ENCODE results near the gene AMHR2.
"Not testable (repeated sequence)": the region's sequence is repeated elsewhere in the genome, so short reads cannot be mapped to it uniquely, and the experiment has no call there.

Gene AMHR2

GRCh38 chr12:53414756-53415417 lies 8.8 kb upstream of the AMHR2 start:
- CTCF ChIA-PET = interaction anchor here (0.6 to 2.0 kb wide), 2 partner anchors 62 to 94 kb away, joined by 4 to 7 read pairs; no protein-coding TSS in a partner anchor
- no peak overlapping the region for H3K27ac ChIP-seq
- POLR2A ChIA-PET (ENCODE audit: low non-redundant PET) = no interaction called here

GRCh38 chr12:53415752-53416389 lies 7.8 kb upstream of the AMHR2 start:
- POLR2A ChIA-PET (ENCODE audit: low non-redundant PET); DNase-seq (ENCODE audit: low spot score); H3K27ac ChIP-seq: not testable (repeated sequence)
- CTCF ChIA-PET = interaction anchor here (2.0 kb wide), 1 partner anchor 63 kb away, joined by 7 read pairs; no protein-coding TSS in a partner anchor

More at GRCh38 chr12:53414756-53415417, 8.8 kb upstream of the AMHR2 start:
- no peak for TF ChIP-seq CTCF (conservative IDR thresholded peaks at IDR 0.05; ENCODE audit: low read depth)
- DNase-seq (ENCODE audit: low spot score) = no peak

GRCh38 chr12:53417291-53417816 lies 6.3 kb upstream of the AMHR2 start:
- POLR2A ChIA-PET (ENCODE audit: low non-redundant PET) = interaction anchor here (0.6 to 0.7 kb wide), 2 partner anchors 38 to 72 kb away, joined by 3 to 4 read pairs; no protein-coding TSS in a partner anchor
- CTCF ChIA-PET = interaction anchor here (0.6 to 1.0 kb wide), 3 partner anchors 23 to 65 kb away, joined by 3 to 8 read pairs (median 4); no protein-coding TSS in a partner anchor
- H3K27ac ChIP-seq; DNase-seq (ENCODE audit: low spot score): not testable (repeated sequence)

- H3K27ac ChIP-seq = no peak overlapping the region
- POLR2A ChIA-PET (ENCODE audit: low non-redundant PET) = interaction anchor here (0.6 kb wide), 1 partner anchor 115 kb away, joined by 4 read pairs; no protein-coding TSS in a partner anchor
- DNase-seq (ENCODE audit: low spot score) = no peak
- no peak for TF ChIP-seq CTCF (conservative IDR thresholded peaks at IDR 0.05; ENCODE audit: low read depth)
- CTCF ChIA-PET = interaction anchor here (0.6 to 1.0 kb wide), 3 partner anchors 24 to 91 kb away, joined by 3 to 8 read pairs (median 4); no protein-coding TSS in a partner anchor
Measured at GRCh38 chr12:53418221-53418620, 5.4 kb upstream of the AMHR2 start.

GRCh38 chr12:53419756-53420155 lies 3.9 kb upstream of the AMHR2 start:
- no peak overlapping the region for H3K27ac ChIP-seq
- CTCF ChIA-PET = interaction anchor here (1.8 to 2.8 kb wide), 2 partner anchors 88 to 95 kb away, joined by 8 read pairs; no protein-coding TSS in a partner anchor

GRCh38 chr12:53422247-53422646 lies 1.4 kb upstream of the AMHR2 start:
- DNase-seq (ENCODE audit: low spot score); H3K27ac ChIP-seq: not testable (repeated sequence)
- CTCF ChIA-PET = interaction anchor here (0.7 to 2.8 kb wide), 4 partner anchors 69 to 153 kb away, joined by 3 to 31 read pairs (median 6); no protein-coding TSS in a partner anchor
- POLR2A ChIA-PET (ENCODE audit: low non-redundant PET) = interaction anchor here (1.4 kb wide), 1 partner anchor 40 kb away, joined by 4 read pairs; no protein-coding TSS in a partner anchor

More at GRCh38 chr12:53419756-53420155, 3.9 kb upstream of the AMHR2 start:
- POLR2A ChIA-PET (ENCODE audit: low non-redundant PET) = no interaction called here
- TF ChIP-seq CTCF (conservative IDR thresholded peaks at IDR 0.05; ENCODE audit: low read depth) = no peak
- no peak for DNase-seq (ENCODE audit: low spot score)

GRCh38 chr12:53424626-53425514 lies 1.2 kb downstream of the AMHR2 start:
- POLR2A ChIA-PET (ENCODE audit: low non-redundant PET) = interaction anchor here (0.6 kb wide), 1 partner anchor 16 kb away, joined by 9 read pairs; no protein-coding TSS in a partner anchor
- no peak for DNase-seq (ENCODE audit: low spot score)
- TF ChIP-seq CTCF (conservative IDR thresholded peaks at IDR 0.05; ENCODE audit: low read depth) = no peak
- CTCF ChIA-PET = interaction anchor here (0.7 to 1.0 kb wide), 3 partner anchors 73 to 310 kb away, joined by 3 to 5 read pairs (median 3); no protein-coding TSS in a partner anchor
- H3K27ac ChIP-seq = no peak overlapping the region
